GM13977 (cell line): ENCODE data around the gene MYO18B.
A peak's percentile ranks its signal among the peaks of the same experiment; 100 is the strongest.

ENCODE experiments used
- DNase-seq: peaks from one replicate; pipeline ENCODE4 v3.0.0; 2012; ENCODE audit warnings: low spot score
- in situ Hi-C: fragments of 300-500 bp; cut with MboI; formaldehyde crosslinking; loops from one replicate; pipeline ENCODE4 v1.12.0; 2022; ENCODE audit warnings: low sequenced_read_pairs, low pct_unique_long_range_greater_than_20kb, mixed read lengths, inconsistent platforms; ENCODE audit not compliant: unreplicated experiment
- TF ChIP-seq, protein P1 (sequence below): IDR thresholded peaks from 2 replicates; pipeline ENCODE4 v1.5.1; 2012; ENCODE audit warnings: mild to moderate bottlenecking, control low read depth; ENCODE audit not compliant: insufficient read depth; ENCODE audit errors: extremely low read depth, missing control alignments

MYO18B gene

DNA sequence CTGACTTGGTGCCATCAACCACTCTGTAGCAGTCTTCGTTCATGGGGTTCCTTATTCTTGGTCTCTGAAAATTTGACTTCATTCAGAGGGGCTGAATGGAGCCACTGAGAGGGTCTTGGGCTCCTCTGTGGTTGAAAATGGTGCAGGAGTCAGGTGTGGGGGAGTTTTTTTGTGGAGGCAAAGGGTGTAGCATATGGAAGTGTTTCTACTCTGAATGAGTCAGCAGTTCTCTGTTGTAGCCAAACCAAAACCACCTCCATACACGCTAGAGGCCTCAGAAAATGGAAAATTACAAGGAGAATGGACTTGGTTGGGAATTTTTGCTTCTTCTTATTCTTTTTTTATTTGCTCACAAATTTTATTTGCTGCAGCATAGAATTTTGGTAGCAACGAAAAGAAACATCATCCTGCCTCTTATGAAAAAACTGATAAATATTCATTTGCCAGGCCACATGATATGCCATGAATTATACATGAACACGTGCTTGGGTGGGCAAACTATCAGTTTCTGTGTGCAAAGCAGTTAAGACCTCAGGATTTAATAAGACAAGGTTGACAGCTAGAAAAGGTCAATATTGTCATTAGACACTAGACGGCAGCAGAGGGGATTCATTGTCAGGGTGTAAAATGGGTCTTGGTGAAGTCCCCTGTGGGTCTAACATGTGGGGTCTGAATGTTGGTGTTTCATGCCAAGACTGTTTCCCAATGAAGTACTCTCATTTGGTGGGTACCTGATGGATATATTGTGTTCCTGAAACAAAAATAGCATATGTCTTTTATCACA is 111.7 kb downstream of the MYO18B start:
- TF ChIP-seq, protein P1, sequence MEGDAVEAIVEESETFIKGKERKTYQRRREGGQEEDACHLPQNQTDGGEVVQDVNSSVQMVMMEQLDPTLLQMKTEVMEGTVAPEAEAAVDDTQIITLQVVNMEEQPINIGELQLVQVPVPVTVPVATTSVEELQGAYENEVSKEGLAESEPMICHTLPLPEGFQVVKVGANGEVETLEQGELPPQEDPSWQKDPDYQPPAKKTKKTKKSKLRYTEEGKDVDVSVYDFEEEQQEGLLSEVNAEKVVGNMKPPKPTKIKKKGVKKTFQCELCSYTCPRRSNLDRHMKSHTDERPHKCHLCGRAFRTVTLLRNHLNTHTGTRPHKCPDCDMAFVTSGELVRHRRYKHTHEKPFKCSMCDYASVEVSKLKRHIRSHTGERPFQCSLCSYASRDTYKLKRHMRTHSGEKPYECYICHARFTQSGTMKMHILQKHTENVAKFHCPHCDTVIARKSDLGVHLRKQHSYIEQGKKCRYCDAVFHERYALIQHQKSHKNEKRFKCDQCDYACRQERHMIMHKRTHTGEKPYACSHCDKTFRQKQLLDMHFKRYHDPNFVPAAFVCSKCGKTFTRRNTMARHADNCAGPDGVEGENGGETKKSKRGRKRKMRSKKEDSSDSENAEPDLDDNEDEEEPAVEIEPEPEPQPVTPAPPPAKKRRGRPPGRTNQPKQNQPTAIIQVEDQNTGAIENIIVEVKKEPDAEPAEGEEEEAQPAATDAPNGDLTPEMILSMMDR = peak; percentile 36
- in situ Hi-C loops = no loop called here
- peak; percentile 46 for DNase-seq

DNA sequence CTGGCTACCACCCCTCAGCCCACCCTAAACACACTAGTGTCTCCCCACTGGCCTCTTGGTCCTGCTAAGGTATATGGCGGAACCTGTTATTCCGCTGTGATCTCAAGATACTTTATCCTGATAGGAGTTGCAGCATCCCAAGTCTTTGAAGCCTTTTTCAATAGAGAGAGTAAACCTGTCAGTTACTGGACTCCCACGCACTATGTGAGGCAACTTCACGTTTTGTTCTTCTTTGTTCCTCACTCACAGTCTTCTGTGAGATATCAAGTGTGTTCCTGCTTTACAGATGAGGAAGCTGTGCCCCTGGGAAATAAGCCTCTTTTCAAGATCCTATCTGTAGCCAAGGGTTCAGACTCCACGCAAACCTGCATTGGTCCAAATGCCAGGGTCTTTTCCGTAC is 127.8 kb downstream of the MYO18B start:
- in situ Hi-C loops = no loop called here
- no peak for DNase-seq
- TF ChIP-seq, protein P1 = no peak

DNA sequence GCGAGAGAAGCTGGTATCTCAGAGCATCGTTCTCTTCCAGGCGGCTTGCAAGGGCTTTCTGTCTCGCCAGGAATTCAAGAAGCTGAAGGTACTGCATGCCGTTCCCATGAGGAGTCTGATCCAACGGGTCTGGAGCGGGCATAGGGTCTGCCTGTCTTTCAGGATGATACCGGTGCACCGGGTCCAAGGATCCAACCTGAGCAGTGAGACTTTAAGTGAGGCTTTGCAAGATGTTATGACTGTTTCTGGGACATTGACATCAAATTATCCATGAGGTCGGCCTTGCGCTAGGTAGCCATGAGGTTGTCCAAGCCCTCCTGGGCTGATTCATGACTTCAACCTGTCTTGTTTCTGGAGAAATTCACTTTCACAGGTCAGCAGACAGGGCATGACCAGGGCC is 132.3 kb downstream of the MYO18B start:
- in situ Hi-C loops = no loop called here
- no peak for DNase-seq
- TF ChIP-seq, protein P1 = no peak

DNA sequence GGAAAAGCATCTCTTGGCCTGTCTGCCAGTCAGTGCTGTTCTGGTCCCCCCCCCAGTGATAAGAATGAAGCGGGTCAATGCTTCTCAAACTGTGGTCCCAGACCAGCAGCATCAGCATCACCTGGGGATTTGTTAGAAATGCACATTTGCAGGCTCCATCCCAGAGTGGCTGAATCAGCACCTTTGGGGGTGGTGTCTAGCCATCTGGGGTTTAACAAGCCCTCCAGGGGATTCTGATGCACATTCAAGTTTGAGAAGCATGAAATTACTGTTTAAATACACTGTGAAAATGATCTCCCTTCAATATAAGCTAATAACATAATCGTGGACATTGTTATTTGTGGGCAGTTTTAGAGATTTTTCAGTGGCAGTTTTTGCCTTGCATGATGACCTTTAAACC is 133.5 kb downstream of the MYO18B start:
- in situ Hi-C loops = loop anchor here (25.0 kb wide), 1 partner anchor 462 kb away; no protein-coding TSS in a partner anchor
- DNase-seq = no peak
- TF ChIP-seq, protein P1 = no peak

DNA sequence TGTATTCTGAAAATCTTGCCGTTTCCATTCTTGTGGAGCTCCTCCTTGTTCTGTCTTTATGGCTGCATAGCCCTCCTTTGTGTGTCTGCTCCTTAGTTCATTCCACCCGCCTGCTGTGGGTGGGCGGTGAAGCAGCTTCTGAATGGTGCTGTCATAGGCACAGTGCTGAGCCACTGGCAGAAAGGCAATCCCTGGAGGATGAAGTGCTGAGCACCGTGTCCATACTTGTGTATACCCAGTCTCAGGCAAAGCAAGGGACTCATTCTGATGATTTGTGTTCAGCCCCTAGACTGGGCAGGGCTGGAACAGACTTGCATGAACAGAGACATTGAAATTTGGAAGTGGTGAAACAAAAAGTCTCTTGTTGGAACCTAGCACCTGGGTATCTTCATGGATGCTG is 134.9 kb downstream of the MYO18B start:
- TF ChIP-seq, protein P1 = no peak
- in situ Hi-C loops = loop anchor here (25.0 kb wide), 1 partner anchor 460 kb away; no protein-coding TSS in a partner anchor
- no peak for DNase-seq

DNA sequence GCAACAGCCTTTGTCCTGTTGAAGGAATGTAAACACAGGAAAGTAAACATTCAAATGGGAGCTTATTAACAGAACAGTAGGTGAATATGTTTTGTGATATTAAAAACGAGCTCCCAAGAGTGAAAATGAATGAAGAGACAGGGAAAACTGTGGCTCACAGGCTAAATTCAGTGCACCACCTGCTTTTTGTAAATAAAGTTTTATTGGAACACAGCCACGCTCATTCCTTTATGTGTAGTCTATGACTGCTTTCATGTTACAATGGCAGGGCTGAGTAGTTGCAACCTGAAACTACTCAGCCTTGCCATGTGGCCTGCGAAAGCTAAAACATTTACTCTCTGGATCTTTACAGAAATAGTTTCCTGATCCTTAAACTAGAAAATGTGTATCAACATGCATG is 136.9 kb downstream of the MYO18B start:
- in situ Hi-C loops = loop anchor here (25.0 kb wide), 1 partner anchor 458 kb away; no protein-coding TSS in a partner anchor
- TF ChIP-seq, protein P1 = no peak
- no peak for DNase-seq
